SK-N-SH treated with all-trans-retinoic acid at 6 μM for 48 hours (cell line): ENCODE measurements around the gene PTOV1.

ENCODE experiments used
- ATAC-seq: fragments of 200-7000 bp; cut with Tn5 transposase; 3 replicates; pipeline ENCODE4 v1.9.1; 2020; ENCODE audit warnings: mild to moderate bottlenecking, moderate library complexity
- ARNTL ChIP-seq: fragments of 450-650 bp; formaldehyde crosslinking; IDR thresholded peaks from 2 replicates; pipeline ENCODE4 v1.5.0; 2020; ENCODE audit warnings: low read depth, mild to moderate bottlenecking, moderate library complexity, borderline replicate concordance
- BACH2 ChIP-seq: fragments of 250-450 bp; sonication (Bioruptor Pico); IDR thresholded peaks from 2 replicates; pipeline ENCODE4 v1.9.0; 2021; ENCODE audit warnings: mild to moderate bottlenecking, borderline replicate concordance
- ESRRG ChIP-seq: fragments of 250-450 bp; sonication (Bioruptor Pico); IDR thresholded peaks from 2 replicates; pipeline ENCODE4 v1.6.1; 2021; ENCODE audit warnings: mild to moderate bottlenecking
- GLIS3 ChIP-seq: fragments of 250-450 bp; sonication (Bioruptor Pico); IDR thresholded peaks from 2 replicates; pipeline ENCODE4 v1.5.0; 2020; ENCODE audit warnings: mild to moderate bottlenecking, moderate library complexity
- PPARA ChIP-seq: fragments of 250-450 bp; sonication (Bioruptor Pico); IDR thresholded peaks from 2 replicates; pipeline ENCODE4 v1.5.0; 2020; ENCODE audit warnings: mild to moderate bottlenecking, borderline replicate concordance
- RARB ChIP-seq: fragments of 250-450 bp; sonication (Bioruptor Pico); IDR thresholded peaks from 2 replicates; pipeline ENCODE4 v1.8.0; 2021; ENCODE audit warnings: mild to moderate bottlenecking, moderate library complexity
- SNAI2 ChIP-seq: fragments of 250-450 bp; sonication (Bioruptor Pico); IDR thresholded peaks from 2 replicates; pipeline ENCODE4 v1.5.0; 2020; ENCODE audit warnings: mild to moderate bottlenecking, moderate library complexity
- TCF4 ChIP-seq: fragments of 250-450 bp; sonication (Bioruptor Pico); IDR thresholded peaks from 2 replicates; pipeline ENCODE4 v1.8.0; 2021; ENCODE audit warnings: mild to moderate bottlenecking, moderate library complexity, borderline replicate concordance
- TOX ChIP-seq: fragments of 250-450 bp; sonication (Bioruptor Pico); IDR thresholded peaks from 2 replicates; pipeline ENCODE4 v1.8.0; 2021; ENCODE audit warnings: mild to moderate bottlenecking, moderate library complexity, borderline replicate concordance
- ZC3H10 ChIP-seq: fragments of 250-450 bp; sonication (Bioruptor Pico); IDR thresholded peaks from 2 replicates; pipeline ENCODE4 v1.5.1; 2021; ENCODE audit warnings: mild to moderate bottlenecking, moderate library complexity
- ZFP3 ChIP-seq: fragments of 250-450 bp; sonication (Bioruptor Pico); IDR thresholded peaks from 2 replicates; pipeline ENCODE4 v1.5.0; 2020; ENCODE audit warnings: mild to moderate bottlenecking, moderate library complexity
- ZFP30 ChIP-seq: fragments of 450-650 bp; formaldehyde crosslinking; IDR thresholded peaks from 2 replicates; pipeline ENCODE4 v1.5.0; 2022; ENCODE audit warnings: mild to moderate bottlenecking, moderate library complexity
- ZNF565 ChIP-seq: fragments of 450-650 bp; formaldehyde crosslinking; conservative IDR thresholded peaks from 2 replicates; pipeline ENCODE4 v1.5.0; 2020; ENCODE audit warnings: low read depth, mild to moderate bottlenecking, moderate library complexity
- ZNF70 ChIP-seq: fragments of 450-650 bp; formaldehyde crosslinking; IDR thresholded peaks from 2 replicates; pipeline ENCODE4 v1.5.0; 2020; ENCODE audit warnings: mild to moderate bottlenecking, moderate library complexity
- ZNF8 ChIP-seq: fragments of 450-650 bp; formaldehyde crosslinking; IDR thresholded peaks from 2 replicates; pipeline ENCODE4 v1.5.0; 2020; ENCODE audit warnings: mild to moderate bottlenecking, moderate library complexity
- TF ChIP-seq, protein P1 (sequence below): fragments of 250-450 bp; sonication (Bioruptor Pico); IDR thresholded peaks from 2 replicates; pipeline ENCODE4 v1.8.0; 2021; ENCODE audit warnings: low read depth, mild to moderate bottlenecking, moderate library complexity, borderline replicate concordance
- TF ChIP-seq, protein P2 (sequence below): fragments of 250-450 bp; sonication (Bioruptor Pico); IDR thresholded peaks from 2 replicates; pipeline ENCODE4 v1.5.1; 2021; ENCODE audit warnings: mild to moderate bottlenecking, moderate library complexity
- TF ChIP-seq, protein P3 (sequence below): fragments of 250-450 bp; sonication (Bioruptor Pico); IDR thresholded peaks from 2 replicates; pipeline ENCODE4 v1.5.1; 2020; ENCODE audit warnings: low read depth, mild to moderate bottlenecking, moderate library complexity
- TF ChIP-seq, protein P4 (sequence below): fragments of 250-450 bp; sonication (Bioruptor Pico); IDR thresholded peaks from 2 replicates; pipeline ENCODE4 v1.5.0; 2020; ENCODE audit warnings: mild to moderate bottlenecking, moderate library complexity
- TF ChIP-seq, protein P5 (sequence below): fragments of 250-450 bp; sonication (Bioruptor Pico); IDR thresholded peaks from 2 replicates; pipeline ENCODE4 v1.8.0; 2020; ENCODE audit warnings: mild to moderate bottlenecking, moderate library complexity, borderline replicate concordance

The PTOV1 gene

DNA sequence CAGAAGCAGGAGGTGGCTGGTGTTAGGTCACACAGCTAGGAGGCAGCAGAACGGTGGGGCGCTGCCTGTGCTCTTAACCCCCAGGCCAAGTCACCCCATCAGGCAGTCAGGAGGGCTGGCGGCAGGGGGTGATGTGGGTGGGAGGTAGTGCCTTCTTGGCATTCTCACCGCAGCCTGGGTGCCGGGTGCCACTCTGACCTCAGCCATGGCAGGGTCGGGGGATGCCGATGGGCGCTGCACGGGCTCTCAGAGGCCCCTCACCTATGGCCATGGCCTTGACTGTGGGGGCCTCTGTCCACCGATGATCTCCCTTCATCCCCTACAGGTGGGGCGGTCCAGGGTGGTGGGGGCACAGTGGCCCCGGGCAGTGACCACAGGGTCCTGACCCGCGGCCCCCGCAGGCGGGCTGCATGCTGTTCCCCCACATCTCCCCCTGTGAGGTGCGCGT, 5.6 kb downstream of the PTOV1 start:
- ATAC-seq = no peak
- TF ChIP-seq RARB (CRISPR knock-in tag) (no peak), TOX (no peak), SNAI2 (CRISPR knock-in tag) (no peak), ZNF70 (no peak), ZNF565 (no peak), ZFP30 (CRISPR knock-in tag) (no peak), BACH2 (CRISPR knock-in tag) (no peak), TCF4 (no peak), GLIS3 (CRISPR knock-in tag) (no peak), ARNTL (CRISPR knock-in tag) (no peak)
- TF ChIP-seq, protein P1, sequence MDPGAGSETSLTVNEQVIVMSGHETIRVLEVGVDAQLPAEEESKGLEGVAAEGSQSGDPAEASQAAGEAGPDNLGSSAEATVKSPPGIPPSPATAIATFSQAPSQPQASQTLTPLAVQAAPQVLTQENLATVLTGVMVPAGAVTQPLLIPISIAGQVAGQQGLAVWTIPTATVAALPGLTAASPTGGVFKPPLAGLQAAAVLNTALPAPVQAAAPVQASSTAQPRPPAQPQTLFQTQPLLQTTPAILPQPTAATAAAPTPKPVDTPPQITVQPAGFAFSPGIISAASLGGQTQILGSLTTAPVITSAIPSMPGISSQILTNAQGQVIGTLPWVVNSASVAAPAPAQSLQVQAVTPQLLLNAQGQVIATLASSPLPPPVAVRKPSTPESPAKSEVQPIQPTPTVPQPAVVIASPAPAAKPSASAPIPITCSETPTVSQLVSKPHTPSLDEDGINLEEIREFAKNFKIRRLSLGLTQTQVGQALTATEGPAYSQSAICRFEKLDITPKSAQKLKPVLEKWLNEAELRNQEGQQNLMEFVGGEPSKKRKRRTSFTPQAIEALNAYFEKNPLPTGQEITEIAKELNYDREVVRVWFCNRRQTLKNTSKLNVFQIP (CRISPR knock-in tag) = no peak
- TF ChIP-seq, protein P2, sequence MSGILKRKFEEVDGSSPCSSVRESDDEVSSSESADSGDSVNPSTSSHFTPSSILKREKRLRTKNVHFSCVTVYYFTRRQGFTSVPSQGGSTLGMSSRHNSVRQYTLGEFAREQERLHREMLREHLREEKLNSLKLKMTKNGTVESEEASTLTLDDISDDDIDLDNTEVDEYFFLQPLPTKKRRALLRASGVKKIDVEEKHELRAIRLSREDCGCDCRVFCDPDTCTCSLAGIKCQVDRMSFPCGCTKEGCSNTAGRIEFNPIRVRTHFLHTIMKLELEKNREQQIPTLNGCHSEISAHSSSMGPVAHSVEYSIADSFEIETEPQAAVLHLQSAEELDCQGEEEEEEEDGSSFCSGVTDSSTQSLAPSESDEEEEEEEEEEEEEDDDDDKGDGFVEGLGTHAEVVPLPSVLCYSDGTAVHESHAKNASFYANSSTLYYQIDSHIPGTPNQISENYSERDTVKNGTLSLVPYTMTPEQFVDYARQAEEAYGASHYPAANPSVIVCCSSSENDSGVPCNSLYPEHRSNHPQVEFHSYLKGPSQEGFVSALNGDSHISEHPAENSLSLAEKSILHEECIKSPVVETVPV (CRISPR knock-in tag) = no peak
- TF ChIP-seq, protein P3, sequence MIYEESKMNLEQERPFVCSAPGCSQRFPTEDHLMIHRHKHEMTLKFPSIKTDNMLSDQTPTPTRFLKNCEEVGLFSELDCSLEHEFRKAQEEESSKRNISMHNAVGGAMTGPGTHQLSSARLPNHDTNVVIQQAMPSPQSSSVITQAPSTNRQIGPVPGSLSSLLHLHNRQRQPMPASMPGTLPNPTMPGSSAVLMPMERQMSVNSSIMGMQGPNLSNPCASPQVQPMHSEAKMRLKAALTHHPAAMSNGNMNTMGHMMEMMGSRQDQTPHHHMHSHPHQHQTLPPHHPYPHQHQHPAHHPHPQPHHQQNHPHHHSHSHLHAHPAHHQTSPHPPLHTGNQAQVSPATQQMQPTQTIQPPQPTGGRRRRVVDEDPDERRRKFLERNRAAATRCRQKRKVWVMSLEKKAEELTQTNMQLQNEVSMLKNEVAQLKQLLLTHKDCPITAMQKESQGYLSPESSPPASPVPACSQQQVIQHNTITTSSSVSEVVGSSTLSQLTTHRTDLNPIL (CRISPR knock-in tag) = no peak

DNA sequence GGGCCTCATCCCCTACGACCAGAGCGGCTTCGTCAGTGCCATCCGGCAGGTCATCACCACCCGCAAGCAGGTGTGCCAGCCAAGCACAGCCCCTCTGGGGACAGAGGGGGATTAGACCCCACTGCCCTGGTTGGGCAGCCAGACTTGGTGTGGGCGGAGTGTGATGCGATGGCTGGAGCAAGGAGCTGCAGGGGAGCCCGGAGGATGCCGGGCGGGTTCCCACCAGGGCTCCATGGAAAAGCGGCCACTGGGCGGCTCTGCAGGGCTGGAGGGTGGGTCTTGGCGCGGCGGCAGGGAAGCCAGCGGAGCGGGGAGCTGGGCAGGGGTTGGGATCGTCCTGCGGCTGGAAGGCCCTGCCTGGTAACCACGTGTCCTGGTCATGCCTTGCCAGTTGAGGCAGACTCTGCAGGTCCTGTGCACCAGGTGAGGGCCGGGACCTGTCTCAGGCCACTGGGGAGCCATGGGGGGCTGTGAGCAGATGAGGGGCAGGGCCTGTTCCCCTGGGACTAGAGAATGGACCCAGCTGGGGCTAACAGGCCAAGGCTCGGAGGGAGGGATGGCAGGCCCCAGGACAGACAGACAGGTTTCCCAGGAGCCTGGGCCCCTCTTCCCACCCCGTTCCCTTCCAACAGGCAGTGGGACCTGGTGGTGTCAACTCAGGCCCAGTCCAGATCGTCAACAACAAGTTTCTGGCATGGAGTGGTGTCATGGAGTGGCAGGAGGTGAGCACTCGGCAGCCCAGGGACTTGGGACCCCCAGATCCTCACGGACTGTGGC, 6.3 kb downstream of the PTOV1 start:
- no peak; the same call in 2 of the 3 replicates for ATAC-seq
- TF ChIP-seq ZNF70 = no peak
- TF ChIP-seq, protein P4, sequence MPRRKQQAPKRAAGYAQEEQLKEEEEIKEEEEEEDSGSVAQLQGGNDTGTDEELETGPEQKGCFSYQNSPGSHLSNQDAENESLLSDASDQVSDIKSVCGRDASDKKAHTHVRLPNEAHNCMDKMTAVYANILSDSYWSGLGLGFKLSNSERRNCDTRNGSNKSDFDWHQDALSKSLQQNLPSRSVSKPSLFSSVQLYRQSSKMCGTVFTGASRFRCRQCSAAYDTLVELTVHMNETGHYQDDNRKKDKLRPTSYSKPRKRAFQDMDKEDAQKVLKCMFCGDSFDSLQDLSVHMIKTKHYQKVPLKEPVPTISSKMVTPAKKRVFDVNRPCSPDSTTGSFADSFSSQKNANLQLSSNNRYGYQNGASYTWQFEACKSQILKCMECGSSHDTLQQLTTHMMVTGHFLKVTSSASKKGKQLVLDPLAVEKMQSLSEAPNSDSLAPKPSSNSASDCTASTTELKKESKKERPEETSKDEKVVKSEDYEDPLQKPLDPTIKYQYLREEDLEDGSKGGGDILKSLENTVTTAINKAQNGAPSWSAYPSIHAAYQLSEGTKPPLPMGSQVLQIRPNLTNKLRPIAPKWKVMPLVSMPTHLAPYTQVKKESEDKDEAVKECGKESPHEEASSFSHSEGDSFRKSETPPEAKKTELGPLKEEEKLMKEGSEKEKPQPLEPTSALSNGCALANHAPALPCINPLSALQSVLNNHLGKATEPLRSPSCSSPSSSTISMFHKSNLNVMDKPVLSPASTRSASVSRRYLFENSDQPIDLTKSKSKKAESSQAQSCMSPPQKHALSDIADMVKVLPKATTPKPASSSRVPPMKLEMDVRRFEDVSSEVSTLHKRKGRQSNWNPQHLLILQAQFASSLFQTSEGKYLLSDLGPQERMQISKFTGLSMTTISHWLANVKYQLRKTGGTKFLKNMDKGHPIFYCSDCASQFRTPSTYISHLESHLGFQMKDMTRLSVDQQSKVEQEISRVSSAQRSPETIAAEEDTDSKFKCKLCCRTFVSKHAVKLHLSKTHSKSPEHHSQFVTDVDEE (CRISPR knock-in tag) = no peak
- TF ChIP-seq, protein P3 (CRISPR knock-in tag) = no peak
- no peak for TF ChIP-seq ARNTL (CRISPR knock-in tag)
- no peak for TF ChIP-seq ZFP3 (CRISPR knock-in tag)
- no peak for TF ChIP-seq GLIS3 (CRISPR knock-in tag)
- TF ChIP-seq ESRRG (CRISPR knock-in tag) = no peak
- TF ChIP-seq ZC3H10 (CRISPR knock-in tag) = no peak
- no peak for TF ChIP-seq SNAI2 (CRISPR knock-in tag)
- TF ChIP-seq PPARA (CRISPR knock-in tag) = no peak
- no peak for TF ChIP-seq TCF4
- TF ChIP-seq, protein P2 (CRISPR knock-in tag) = no peak
- no peak for TF ChIP-seq ZNF8
- TF ChIP-seq, protein P5, sequence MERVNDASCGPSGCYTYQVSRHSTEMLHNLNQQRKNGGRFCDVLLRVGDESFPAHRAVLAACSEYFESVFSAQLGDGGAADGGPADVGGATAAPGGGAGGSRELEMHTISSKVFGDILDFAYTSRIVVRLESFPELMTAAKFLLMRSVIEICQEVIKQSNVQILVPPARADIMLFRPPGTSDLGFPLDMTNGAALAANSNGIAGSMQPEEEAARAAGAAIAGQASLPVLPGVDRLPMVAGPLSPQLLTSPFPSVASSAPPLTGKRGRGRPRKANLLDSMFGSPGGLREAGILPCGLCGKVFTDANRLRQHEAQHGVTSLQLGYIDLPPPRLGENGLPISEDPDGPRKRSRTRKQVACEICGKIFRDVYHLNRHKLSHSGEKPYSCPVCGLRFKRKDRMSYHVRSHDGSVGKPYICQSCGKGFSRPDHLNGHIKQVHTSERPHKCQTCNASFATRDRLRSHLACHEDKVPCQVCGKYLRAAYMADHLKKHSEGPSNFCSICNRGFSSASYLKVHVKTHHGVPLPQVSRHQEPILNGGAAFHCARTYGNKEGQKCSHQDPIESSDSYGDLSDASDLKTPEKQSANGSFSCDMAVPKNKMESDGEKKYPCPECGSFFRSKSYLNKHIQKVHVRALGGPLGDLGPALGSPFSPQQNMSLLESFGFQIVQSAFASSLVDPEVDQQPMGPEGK = no peak
- TF ChIP-seq, protein P1 (CRISPR knock-in tag) = no peak
